RKO (cell line): ENCODE measurements around the gene YBX2.

Experiments used
- DNase-seq: peaks from one replicate; pipeline ENCODE4 v3.0.0-alpha.2; 2016; ENCODE audit warnings: low spot score

The YBX2 gene

GRCh38 chr17:7296189-7296861 is 1.9 kb upstream of the YBX2 start:
- DNase-seq = peak; percentile 88

GRCh38 chr17:7295230-7296180 is 1.1 kb upstream of the YBX2 start:
- DNase-seq = no peak

GRCh38 chr17:7293816-7294613 is 424 bp downstream of the YBX2 start:
- DNase-seq = no peak

- DNase-seq = no peak
Observed at GRCh38 chr17:7293159-7293558, 1.3 kb downstream of the YBX2 start.

GRCh38 chr17:7292729-7293128 is 1.7 kb downstream of the YBX2 start:
- DNase-seq = no peak

- no peak for DNase-seq
Observed at GRCh38 chr17:7292194-7292593, 2.2 kb downstream of the YBX2 start.

- no peak for DNase-seq
Observed at GRCh38 chr17:7290685-7291084, 3.8 kb downstream of the YBX2 start.

- DNase-seq = no peak
Observed at GRCh38 chr17:7290166-7290565, 4.3 kb downstream of the YBX2 start.

- DNase-seq = no peak
Observed at GRCh38 chr17:7289256-7290032, 5.0 kb downstream of the YBX2 start.

- no peak for DNase-seq
Observed at GRCh38 chr17:7285679-7286078, 8.8 kb downstream of the YBX2 start.

GRCh38 chr17:7284911-7285310 is 9.5 kb downstream of the YBX2 start:
- no peak for DNase-seq

- no peak for DNase-seq
Observed at GRCh38 chr17:7283471-7284216, 10.8 kb downstream of the YBX2 start.

- DNase-seq = no peak
Observed at GRCh38 chr17:7282752-7283321, 11.6 kb downstream of the YBX2 start.

- DNase-seq = no peak
Observed at GRCh38 chr17:7281953-7282751, 12.3 kb downstream of the YBX2 start.

GRCh38 chr17:7281074-7281952 is 13.1 kb downstream of the YBX2 start, which contains the start of gene SLC2A4:
SLC2A4 (plus strand) TSS chr17:7281718; CDS start chr17:7281935, 217 bp downstream.
- DNase-seq = peak; percentile 94

GRCh38 chr17:7280519-7281073 is 13.8 kb downstream of the YBX2 start:
- DNase-seq = peak; percentile 89

GRCh38 chr17:7279448-7279847 is 15.0 kb downstream of the YBX2 start:
- no peak for DNase-seq

GRCh38 chr17:7266784-7267183 is 27.7 kb downstream of the YBX2 start:
- no peak for DNase-seq

- DNase-seq = no peak
Observed at GRCh38 chr17:7263801-7264078, 30.7 kb downstream of the YBX2 start.
